Calu3 (cell line): Measurements from ENCODE around the gene EHF. TPM values are rescaled to one million over a fixed set of nuclear protein-coding genes. Genes with fewer than 3 reads are reported as not detected.

ENCODE experiments used
- total RNA-seq: library from RNA; stranded (reverse); gene quantifications from 2 replicates; pipeline ENCODE4 v1.2.3, GENCODE V29; 2022

Gene EHF
- total RNA-seq, 1 experiment from 2014 or later: 286 TPM

Other genes with a start within 250 kb of the EHF start
- gene CAT, start 182.2 kb upstream of the EHF start, total RNA-seq: 50.8 and 54.5 TPM in 2 replicates
- gene ELF5, start 107.3 kb upstream of the EHF start, total RNA-seq: not detected in 2 replicates